Jurkat, Clone E6-1 (cell line): ENCODE measurements around the gene FOXO3.
A peak's percentile ranks its signal among the peaks of the same experiment; 100 is the strongest.

Source experiments
- DNase-seq: peaks from one replicate; pipeline ENCODE4 v3.0.0-alpha.2; 2011; ENCODE audit warnings: low read depth, low spot score
- H3K4me3 ChIP-seq: 2 replicates; pipeline ENCODE4 v1.5.1; 2011; ENCODE audit warnings: mild to moderate bottlenecking, low read length, control low read depth, moderate library complexity

The FOXO3 gene

DNA sequence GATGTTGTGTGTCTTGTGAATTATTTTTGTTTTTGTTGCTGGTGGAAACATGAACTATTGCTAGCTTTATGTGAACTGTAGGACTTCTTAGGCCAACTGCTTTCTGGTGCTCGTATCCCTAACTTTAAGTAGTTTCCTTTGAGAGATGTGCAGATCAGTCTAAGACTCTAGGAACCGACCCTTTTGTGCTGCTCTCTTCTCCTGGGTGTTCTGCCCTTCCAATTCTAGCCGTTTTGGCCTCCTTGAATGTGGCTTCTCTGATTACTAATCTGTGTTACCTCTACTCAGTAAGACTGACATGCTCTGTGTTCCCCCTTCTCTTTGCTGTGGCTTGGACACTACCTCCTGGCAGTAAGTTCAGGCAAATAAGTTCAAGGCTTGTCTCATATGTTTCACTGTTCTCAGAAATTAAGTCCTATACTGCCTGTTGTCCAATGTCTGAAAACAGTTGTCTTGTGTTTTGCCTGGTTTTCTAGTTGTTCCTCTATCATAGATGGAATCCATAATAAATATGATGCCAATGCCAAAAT is 58.0 kb downstream of the FOXO3 start:
- H3K4me3 ChIP-seq: no peak overlapping the region
- DNase-seq: no peak

- DNase-seq: no peak
- no peak overlapping the region for H3K4me3 ChIP-seq
These were observed 58.9 kb downstream of the FOXO3 start for GRCh38 chr6:108619431-108620197.

- no peak for DNase-seq
- H3K4me3 ChIP-seq: no peak overlapping the region
These were observed 60.4 kb downstream of the FOXO3 start for GRCh38 chr6:108621117-108621516.

GRCh38 chr6:108622641-108623298 is 62.1 kb downstream of the FOXO3 start:
- DNase-seq: no peak
- no peak overlapping the region for H3K4me3 ChIP-seq

- no peak overlapping the region for H3K4me3 ChIP-seq
These were observed 63.3 kb downstream of the FOXO3 start for GRCh38 chr6:108623995-108624394.

GRCh38 chr6:108625581-108625980 is 64.9 kb downstream of the FOXO3 start:
- DNase-seq: no peak

More at GRCh38 chr6:108623995-108624394, 63.3 kb downstream of the FOXO3 start:
- DNase-seq: no peak

GRCh38 chr6:108626777-108627176 is 66.1 kb downstream of the FOXO3 start:
- no peak for DNase-seq
- H3K4me3 ChIP-seq: no peak overlapping the region

More at GRCh38 chr6:108625581-108625980, 64.9 kb downstream of the FOXO3 start:
- no peak overlapping the region for H3K4me3 ChIP-seq

GRCh38 chr6:108627692-108628550 is 67.2 kb downstream of the FOXO3 start:
- H3K4me3 ChIP-seq: no peak overlapping the region
- DNase-seq: no peak

DNA sequence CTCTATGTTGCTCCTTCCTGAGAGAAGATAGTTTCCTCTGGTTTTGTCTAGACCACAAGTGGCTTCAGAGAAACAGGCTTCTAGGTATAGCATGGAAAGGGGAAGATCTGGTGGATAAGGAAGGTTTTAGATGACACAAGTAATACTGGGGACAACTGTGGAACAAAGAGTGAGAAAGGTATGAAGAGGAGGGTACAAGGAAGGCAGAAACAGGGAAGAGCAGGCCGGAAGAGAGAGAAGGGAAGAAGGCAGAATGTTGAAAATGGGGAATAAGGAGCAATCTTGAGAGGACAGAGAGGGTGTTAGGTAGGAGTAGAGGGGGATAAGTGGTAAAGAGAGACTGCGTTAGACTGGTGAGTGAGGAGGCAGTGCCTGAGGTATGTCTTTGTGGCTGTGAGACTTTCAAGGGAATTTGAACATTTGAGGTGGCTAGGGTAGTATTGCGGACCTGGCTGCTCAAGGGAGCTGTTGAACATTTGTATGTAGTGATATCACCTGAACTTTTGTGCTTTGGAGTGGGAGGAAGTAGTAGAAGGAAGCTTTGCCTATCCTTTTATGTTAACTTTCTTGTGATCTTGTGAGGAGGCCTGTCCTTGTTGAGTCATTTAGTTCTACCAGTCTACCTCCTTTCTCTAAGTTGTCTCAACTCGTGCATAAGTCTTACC is 69.5 kb downstream of the FOXO3 start:
- H3K4me3 ChIP-seq: no peak overlapping the region
- DNase-seq: peak; percentile 78

DNA sequence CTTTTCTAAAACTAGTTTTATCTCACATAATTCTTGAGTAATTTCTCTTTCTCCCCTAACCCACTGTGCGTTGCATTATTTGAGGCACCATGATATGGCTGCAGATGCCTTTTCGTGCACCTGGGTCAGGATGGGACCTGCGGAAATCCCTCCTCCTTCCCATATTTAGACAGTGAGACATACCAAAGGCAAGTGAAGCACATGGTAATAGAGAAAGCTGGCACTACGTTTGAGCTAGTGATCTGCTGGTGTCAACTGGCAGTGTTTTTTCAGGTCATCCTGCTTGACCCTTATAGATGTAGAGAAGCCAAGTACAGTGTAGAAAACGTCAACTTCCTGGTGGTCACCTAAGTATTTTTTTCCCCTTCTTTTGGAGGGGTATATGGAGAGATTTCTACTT is 71.7 kb downstream of the FOXO3 start:
- no peak for DNase-seq
- no peak overlapping the region for H3K4me3 ChIP-seq

DNA sequence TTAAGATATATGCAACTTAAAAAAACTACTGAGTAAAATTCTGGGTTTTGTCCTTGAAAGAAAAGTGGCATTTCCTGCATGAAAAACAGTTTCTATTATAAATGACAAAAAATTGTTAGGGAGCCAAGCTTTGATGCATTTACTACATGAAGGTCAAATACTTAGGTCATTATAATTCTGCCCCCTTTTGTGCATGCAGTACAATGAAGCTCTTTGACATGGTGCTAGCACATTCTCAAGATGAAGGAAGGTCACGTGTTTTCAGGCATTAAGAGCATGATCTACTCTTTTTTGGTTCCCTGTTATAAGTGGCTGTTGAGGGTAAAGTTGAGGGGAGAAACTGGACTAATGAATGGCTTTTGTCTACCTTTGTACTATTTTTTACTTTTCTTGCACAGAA is 72.7 kb downstream of the FOXO3 start:
- H3K4me3 ChIP-seq: no peak overlapping the region
- DNase-seq: no peak

GRCh38 chr6:108635505-108636226 is 74.9 kb downstream of the FOXO3 start:
- H3K4me3 ChIP-seq: no peak overlapping the region
- DNase-seq: peak; percentile 57

- no peak overlapping the region for H3K4me3 ChIP-seq
- DNase-seq: no peak
These were observed 77.2 kb downstream of the FOXO3 start for GRCh38 chr6:108637963-108638362.

DNA sequence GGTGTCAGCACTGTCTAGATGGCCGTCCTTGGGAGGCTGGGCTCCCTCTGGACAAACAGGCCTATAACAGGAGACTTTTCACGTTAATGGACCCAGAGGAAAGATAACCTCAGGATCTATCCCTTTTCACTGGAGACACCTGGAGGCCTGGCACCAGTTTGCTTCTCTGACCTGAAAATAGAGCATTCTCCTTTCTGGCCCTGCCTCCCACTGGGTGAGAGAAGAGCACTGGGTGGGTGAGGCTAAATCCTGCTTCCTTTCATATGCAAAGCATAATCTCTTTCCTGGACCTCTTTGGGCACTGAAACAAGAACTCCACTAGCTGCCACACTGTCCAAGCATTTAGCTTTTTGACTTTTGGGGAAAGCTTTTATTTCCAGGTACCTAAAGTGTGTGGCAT is 78.3 kb downstream of the FOXO3 start:
- no peak for DNase-seq

DNA sequence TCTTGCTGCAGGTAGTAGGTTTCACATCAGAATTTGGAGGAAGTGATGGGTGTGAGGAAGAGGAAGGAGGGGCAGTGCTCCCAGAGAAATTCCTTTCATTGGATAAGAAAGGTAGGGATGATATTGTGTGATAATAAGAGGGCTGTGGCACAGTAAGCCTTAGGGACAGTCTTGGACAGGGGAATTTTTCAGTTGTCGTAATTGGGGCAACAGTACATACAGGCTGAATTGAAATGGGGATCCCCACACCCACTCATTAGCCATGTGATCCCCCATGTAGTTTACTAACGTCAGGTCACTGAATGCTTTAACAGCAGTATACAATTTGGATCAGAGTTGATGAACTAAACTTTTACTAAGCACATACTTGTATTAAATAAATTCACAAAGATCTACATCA is 79.4 kb downstream of the FOXO3 start:
- DNase-seq: no peak
- no peak overlapping the region for H3K4me3 ChIP-seq

More for the DNA sequence above, 78.3 kb downstream of the FOXO3 start:
- no peak overlapping the region for H3K4me3 ChIP-seq

DNA sequence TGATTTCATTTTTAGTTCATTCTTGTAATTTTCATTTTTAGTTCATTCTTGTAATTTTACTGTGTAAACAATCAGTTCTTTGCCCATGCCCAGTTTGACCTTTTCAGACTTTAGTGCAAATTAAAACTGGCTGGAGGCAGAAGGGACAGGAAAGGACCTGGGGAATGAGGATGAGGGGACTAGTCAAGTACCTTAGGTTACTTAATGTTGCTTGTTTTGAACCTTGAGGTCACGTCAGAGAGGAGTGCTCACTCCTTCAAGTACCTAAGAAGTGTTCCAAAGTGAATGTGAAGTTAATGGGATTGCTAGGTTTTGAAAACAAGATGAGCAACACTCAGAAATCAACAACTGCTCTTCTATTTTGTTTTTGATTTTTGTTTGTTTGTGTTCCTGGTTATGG is 82.5 kb downstream of the FOXO3 start:
- no peak overlapping the region for H3K4me3 ChIP-seq
- no peak for DNase-seq

- no peak for DNase-seq
- H3K4me3 ChIP-seq: no peak overlapping the region
These were observed 83.5 kb downstream of the FOXO3 start for GRCh38 chr6:108644252-108644651.

DNA sequence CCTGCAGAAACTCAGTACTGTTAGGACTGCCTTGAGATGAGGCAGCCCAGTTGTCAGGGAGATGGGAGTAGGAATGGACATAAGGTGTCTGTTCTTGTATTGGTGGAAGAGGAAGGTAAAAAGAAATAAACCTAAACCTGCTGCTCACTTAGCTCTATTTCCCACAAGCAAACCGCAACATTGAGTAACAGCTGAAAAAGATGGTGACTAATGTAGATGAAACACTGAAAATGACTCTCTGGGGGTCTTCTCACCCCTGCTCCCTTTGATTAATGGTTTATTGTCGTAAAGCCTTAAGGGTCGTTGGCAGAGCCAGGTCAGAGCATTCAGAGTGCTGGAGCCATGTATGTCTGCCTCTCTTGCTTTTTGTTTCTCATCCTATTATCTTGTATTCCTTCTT is 87.5 kb downstream of the FOXO3 start:
- no peak overlapping the region for H3K4me3 ChIP-seq
- DNase-seq: no peak
